Mucosa of descending colon (tissue), 3 donors: ENCODE measurements around the gene C1orf146. TPM values are rescaled to one million over a fixed set of nuclear protein-coding genes. Genes with fewer than 3 reads are reported as not detected.

Source experiments
- ATAC-seq: fragments of 200-7000 bp; cut with Tn5 transposase; one replicate; pipeline ENCODE4 v1.9.1; 2020; ENCODE audit warnings: mild to moderate bottlenecking, moderate library complexity
- DNase-seq, 3 donors: peaks; one replicate each; pipeline ENCODE4 v3.0.0-alpha.2; 2020
- H3K36me3 ChIP-seq: fragments of 200-600 bp; one replicate; pipeline ENCODE4 v1.8.0; 2021; ENCODE audit warnings: low read depth, mild to moderate bottlenecking
- H3K4me1 ChIP-seq: fragments of 200-600 bp; one replicate; pipeline ENCODE4 v1.8.0; 2021; ENCODE audit warnings: low read depth, mild to moderate bottlenecking
- H3K4me3 ChIP-seq: fragments of 200-600 bp; one replicate; pipeline ENCODE4 v1.8.0; 2021; ENCODE audit warnings: mild to moderate bottlenecking
- H3K9me3 ChIP-seq: fragments of 200-600 bp; one replicate; pipeline ENCODE4 v1.8.0; 2021; ENCODE audit warnings: mild to moderate bottlenecking
- CTCF ChIP-seq: fragments of 200-600 bp; IDR thresholded peaks from one replicate; pipeline ENCODE4 v1.8.0; 2022; ENCODE audit warnings: antibody characterized with exemption, mild to moderate bottlenecking
- intact Hi-C, 2 donors: fragments of 100-400 bp; cut with DNase I in 1 of 2; cut with micrococcal nuclease in 1 of 2; formaldehyde crosslinking; loops; one replicate each; pipeline versions ENCODE4 v1.11.0 to v1.11.1; 2022; cut with DNase I, micrococcal nuclease
- total RNA-seq, 3 donors: library from RNA; stranded (reverse); fragmentation: NEBNext Ultra II Directional in 2 of 3; extraction: Animal tissue kit (Norgen Biotek cat#: 25700) in 2 of 3; gene quantifications; one replicate each; pipeline versions ENCODE4 v1.2.1 to v1.2.4, GENCODE V29; 2021 to 2023
- donor health status: DM: no; HTN: no; CAD: no; lungs with moderate emphysema.
- donor health status: DM: no; HTN: no; CAD: no.
- donor health status: DM: no; HTN: yes; CAD: no.

The C1orf146 gene
- total RNA-seq, 3 donors from 2014 or later = not detected

DNA sequence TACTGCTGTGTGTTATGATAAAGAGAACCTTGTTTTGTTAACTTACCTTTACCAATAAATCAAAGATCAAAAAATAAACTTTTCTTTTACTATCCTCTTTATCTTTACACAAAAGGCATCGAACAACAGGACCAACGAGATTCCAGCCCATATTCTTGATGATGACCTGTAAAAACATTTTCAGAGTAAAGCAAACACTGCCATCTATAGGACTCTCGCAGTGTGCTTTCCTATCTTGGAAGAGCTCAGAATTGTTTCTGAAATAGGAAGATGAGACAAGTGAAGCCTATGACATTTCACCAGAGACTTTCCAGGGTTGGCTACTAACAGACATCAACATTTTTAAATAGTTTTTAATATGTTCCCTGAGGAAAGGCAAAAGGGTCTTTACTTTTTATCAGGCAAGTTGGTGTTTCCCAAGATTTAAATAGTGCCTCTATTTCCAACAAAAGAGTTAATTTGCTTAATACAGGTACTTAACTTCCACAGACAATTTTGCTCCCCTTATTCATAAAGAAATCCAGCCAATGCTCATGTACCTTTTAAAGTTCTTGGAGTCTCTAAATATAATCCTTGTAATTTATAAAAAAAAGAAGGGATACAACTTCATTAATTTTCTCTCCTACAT is 73.8 kb downstream of the C1orf146 start:
- Histone ChIP-seq H3K4me1 (no peaks in the 10 kb centered on the region), H3K36me3 (no peaks in the 10 kb centered on the region), H3K4me3 (no peak overlapping the region), H3K9me3 (no peaks in the 10 kb centered on the region)
- ATAC-seq (peak; percentile 66), DNase-seq (peak in 1 of 3 donors; percentile 57)
- peak; percentile 27 for TF ChIP-seq CTCF
- intact Hi-C loops = no loop called here

Other genes starting within 250 kb of the C1orf146 start
- gene EPHX4, start 187.9 kb upstream of the C1orf146 start, total RNA-seq = under 1 TPM in 1 of 3 donors, not detected in 2; 0.60 TPM
- gene SETSIP, start 142.5 kb upstream of the C1orf146 start, total RNA-seq = not detected
- 1 to 10 TPM; 3.5 to 8.0 (median 7.1) TPM for gene BTBD8, start 137.6 kb upstream of the C1orf146 start, total RNA-seq
- 1 to 10 TPM; 5.9 to 7.1 (median 6.8) TPM for gene GLMN, start 81.1 kb downstream of the C1orf146 start, total RNA-seq
- 10 to 100 TPM; 17.1 to 33.5 (median 22.6) TPM for gene RPAP2, start 81.1 kb downstream of the C1orf146 start, total RNA-seq